Stimulated activated CD8-positive, alpha-beta memory T cell treated with anti-CD3 and anti-CD28 coated beads, Interleukin-7, amount 100 ng/mL, for 4 hours (primary cell): Measurements from ENCODE around the gene TRIP10.
"Not testable (repeated sequence)": the region's sequence is repeated elsewhere in the genome, so short reads cannot be mapped to it uniquely, and the experiment has no call there.

ENCODE experiments used
- DNase-seq, 2 donors: peaks; one replicate each; pipeline ENCODE4 v3.0.0-alpha.2; 2020; ENCODE audit warnings: low read depth in 2 of 2

The TRIP10 gene, protein sequence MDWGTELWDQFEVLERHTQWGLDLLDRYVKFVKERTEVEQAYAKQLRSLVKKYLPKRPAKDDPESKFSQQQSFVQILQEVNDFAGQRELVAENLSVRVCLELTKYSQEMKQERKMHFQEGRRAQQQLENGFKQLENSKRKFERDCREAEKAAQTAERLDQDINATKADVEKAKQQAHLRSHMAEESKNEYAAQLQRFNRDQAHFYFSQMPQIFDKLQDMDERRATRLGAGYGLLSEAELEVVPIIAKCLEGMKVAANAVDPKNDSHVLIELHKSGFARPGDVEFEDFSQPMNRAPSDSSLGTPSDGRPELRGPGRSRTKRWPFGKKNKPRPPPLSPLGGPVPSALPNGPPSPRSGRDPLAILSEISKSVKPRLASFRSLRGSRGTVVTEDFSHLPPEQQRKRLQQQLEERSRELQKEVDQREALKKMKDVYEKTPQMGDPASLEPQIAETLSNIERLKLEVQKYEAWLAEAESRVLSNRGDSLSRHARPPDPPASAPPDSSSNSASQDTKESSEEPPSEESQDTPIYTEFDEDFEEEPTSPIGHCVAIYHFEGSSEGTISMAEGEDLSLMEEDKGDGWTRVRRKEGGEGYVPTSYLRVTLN

DNA sequence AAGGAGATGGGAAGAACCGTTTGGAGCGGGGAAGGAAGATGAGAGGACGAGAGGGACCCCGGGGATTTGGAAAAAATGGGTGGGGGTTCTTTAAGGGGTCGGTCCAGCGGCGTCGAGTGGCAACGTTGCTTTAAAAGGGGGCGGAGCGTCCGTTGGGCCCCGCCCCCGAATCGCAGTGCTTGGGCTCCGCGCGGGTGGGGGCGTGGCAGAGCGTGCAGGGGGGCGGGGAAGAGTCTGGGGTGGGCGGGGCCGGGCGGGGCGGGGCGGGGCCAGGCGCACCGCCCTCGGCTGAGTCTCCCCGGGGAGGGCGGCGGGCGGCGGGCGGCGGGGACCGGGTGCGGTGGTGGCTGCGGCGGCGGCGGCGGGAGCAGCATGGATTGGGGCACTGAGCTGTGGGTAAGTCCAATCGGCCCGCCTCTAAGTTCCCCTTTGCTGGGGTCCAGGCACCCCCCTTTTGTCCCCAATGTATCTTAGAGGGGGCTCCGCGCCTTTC lies at the start of gene TRIP10:
TSS of gene TRIP10 (plus strand) at position 291 of the 493 bp plus-strand sequence. CDS start at position 373, 82 bp downstream.
- peak; percentile 53 to 75 for DNase-seq

DNA sequence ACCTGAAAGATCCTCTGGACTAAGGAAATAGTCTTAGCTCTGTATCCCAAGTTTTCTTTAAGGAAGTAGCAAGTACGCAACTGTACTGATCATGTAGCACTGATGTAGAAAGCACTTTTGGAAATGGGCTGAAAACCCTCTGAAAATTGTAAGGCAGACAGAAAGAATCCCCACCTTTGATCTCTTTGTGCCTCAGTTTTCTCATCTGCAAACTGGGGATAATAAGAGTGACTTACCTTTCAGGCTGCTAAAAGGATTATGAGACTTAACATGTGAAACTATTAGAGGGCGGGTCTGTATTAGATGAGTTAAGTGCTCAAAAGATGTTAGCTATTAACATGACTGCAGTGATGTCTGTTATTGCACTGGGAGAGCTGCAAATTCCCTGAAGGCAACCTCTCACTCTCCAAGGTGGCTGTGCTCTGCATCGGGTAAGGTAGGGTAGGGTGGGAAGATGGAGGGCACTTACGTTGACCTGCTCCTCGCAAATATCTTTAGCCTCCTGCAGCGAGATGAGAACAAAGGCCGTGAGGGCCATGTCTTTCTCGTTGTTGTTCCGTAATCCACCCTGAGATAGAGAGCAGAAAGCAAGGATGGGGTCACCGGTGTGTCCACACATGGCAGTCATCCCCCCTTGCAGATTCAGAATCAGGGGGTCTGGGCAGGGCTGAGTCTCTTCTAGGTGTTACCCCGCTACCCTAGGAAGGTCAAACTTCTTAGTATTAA lies 49.2 kb upstream of the TRIP10 start:
- no peak for DNase-seq

DNA sequence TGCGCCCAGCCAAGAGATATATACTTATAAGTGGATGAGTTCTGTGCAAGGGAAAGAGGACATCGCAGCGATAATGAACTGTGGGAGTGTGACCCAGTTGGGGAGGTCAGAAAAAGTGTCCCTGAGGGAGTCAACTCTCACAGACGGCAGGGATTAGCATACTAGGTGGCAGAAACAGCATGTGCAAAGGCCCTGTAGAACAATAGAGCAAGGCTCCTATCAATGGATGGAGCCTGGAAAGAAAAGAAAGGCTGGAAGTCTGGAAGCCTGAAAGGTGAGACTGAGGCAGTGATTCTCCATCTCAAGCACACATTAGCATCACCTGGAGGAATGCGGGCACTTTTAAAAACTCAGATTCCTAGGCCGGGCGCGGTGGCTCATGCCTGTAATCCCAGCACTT lies 48.1 kb upstream of the TRIP10 start:
- no peak for DNase-seq

DNA sequence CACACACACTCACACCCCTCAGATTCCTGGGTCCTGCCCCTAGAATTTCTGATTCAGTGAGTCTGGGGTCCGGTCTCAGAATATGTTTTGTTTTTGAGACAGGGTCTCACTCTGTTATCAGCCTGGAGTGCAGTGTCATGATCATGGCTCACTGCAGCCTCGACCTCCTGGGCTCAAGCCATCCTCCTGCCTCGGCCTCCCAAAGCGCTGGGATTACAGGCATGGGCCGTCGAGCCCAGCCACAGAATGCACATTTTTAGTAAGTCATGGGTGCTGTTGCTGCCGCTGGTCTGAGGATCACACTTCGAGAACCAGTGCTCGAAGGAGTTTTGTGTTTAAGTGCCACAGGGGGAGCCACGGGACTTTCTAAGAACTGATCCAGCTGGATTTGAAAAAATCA lies 47.5 kb upstream of the TRIP10 start:
- no peak for DNase-seq

DNA sequence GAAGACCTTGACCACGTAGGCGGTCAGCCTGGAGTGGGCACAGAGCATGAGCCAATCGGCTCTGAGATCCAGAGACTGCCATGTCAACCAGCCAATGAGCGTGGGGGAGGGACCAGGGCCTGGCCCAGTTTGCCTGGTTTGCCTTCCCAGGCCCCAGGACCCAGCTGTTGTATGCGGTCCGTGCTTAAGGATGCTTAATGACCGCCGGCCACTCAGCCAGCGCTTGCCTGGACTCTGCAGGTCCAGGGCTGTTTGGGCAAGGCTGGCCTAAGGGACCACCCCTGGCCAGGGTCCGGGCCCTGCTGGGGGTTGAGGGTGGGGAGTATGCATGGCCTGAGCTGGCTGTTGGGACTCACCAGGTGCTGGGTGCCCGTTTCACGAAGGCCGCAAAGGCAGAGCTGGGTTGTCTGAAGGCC lies 46.4 kb upstream of the TRIP10 start:
- no peak for DNase-seq

DNA sequence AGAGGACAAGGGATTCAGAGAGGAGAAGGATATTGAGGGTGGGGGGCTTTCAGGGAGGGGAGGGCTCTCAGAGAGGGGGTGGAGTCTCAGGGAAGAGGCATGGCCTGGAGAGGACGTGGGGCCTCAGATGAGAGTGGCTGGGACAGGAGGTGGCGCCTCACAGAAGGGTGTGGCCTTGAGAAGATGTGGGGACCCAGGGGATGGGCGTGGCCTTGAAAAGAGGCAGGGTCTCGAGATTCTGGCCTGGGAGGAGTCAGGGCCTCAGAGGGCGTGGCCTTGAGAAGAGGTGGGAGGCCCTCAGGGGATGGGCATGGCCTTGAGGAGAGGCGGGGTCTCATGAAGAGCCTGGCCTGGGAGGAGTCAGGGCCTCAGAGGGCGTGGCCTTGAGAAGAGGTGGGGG lies 45.8 kb upstream of the TRIP10 start:
- DNase-seq = no peak

DNA sequence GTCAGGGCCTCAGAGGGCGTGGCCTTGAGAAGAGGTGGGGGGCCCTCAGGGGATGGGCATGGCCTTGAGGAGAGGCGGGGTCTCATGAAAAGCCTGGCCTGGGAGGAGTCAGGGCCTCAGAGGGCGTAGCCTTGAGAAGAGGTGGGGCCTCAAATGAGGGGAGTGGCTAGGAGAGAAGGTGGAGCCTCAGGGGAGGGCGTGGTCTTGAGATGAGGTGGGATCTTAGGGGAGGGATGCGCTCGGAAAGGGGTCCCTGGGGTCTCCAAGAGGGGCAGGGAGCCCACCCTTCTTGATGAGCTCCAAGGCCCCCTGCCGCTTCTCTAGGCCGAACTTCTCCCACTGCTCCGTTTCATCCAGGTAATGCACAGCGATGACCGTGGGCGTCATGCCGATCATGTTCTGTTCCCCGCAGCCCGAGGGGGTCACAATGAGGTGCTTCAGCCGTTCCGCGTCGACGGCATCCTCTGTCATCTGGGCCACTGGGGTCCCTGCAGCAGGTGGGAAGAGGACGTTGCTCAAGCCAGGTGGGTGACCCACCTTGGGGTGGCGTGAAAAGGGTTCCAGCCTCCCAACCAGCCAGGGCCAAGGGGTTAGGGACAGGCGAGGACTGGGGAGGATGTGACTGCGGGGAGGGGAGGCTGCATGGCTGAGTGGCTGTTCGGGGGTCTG lies 45.2 kb upstream of the TRIP10 start:
- DNase-seq = no peak

DNA sequence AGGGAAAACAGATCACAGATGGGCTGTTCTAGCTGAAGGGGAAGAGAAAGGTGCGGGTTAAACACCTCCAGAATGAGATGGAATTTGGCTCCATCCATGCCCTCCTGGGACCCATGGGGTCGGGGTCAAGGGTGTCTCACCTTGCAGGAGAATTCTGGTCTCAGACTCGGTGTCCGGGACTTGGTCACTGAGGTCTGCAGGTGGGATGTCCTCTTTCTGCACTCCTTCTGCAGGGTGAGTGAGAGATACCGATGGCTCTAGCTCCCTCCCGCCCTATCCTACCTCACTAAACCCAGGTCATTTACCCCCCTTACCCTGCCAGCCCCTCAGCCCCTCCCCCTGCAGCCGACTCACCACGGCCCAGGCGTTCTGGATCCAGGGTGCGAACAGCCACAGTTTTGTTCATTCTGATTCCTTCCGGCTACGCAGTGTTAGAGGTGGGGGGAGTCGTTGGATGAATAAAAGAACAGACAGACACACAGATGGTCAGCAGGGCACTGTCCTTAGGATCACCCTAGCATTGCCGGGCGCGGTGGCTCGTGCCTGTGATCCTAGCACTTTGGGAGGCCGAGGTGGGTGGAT lies 43.1 kb upstream of the TRIP10 start:
- no peak for DNase-seq

DNA sequence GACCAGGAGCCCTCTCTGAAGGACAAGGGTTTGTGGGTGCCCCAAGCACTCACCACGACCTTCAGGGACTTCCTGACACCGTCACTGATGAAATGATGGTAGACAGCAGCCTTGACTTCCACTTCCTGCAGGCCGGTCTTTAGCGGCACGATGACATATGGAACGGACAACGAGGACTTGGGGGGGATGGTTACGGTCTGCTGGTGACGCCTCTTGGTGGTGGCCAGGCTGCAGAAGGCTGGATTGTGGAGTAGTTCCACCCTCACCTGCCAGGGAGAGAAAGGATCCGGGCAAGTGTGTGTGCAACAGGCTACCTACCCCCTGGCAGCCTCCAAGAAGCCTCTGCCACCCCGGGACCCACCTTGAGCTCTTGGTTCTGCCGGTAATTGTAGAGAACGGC lies 42.2 kb upstream of the TRIP10 start:
- DNase-seq = no peak

DNA sequence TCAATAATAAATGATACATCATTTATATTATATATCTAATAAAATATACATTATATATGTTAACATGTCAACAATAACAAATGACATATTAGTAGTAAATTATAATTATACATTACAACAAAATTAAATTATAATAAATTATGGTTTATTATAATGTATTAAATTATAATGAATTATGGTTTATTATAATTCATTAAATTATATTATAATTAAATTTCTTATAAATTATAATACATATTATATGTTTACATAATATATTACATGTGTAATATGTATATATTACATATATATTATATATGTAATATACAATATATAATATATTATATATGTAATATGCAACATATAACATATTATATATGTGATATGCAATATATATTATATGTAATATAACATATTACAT lies 39.5 kb upstream of the TRIP10 start:
- DNase-seq = no peak

DNA sequence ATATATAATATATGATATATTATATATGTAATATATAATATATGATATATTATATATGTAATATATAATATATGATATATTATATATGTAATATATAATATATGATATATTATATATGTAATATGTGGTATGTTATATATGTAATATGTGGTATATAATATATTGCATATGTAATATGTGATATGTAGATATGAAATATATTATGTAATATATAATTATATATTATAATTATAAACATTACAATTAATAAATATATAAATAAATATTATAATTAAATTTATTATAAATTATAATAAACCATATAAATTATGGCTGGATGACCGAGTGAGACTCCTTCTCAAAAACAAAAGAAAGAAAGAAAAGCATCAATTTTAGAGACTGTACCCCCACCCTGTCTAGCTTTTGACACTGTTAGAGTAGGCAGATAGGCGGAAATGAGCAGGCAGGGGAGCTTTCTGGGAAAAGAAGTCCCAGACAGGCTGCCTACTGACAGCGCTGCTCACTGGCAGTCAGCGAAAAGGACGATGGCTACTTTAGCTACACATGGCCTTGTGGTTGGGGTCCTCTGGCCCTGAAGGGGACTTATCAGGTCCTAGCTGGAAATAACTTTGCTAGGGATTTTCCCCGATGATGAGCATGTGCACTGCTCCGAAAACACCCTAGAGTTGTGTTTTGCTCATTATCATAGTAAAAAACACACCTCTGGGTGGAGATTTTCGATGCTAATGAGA lies 38.7 kb upstream of the TRIP10 start:
- no peak for DNase-seq

DNA sequence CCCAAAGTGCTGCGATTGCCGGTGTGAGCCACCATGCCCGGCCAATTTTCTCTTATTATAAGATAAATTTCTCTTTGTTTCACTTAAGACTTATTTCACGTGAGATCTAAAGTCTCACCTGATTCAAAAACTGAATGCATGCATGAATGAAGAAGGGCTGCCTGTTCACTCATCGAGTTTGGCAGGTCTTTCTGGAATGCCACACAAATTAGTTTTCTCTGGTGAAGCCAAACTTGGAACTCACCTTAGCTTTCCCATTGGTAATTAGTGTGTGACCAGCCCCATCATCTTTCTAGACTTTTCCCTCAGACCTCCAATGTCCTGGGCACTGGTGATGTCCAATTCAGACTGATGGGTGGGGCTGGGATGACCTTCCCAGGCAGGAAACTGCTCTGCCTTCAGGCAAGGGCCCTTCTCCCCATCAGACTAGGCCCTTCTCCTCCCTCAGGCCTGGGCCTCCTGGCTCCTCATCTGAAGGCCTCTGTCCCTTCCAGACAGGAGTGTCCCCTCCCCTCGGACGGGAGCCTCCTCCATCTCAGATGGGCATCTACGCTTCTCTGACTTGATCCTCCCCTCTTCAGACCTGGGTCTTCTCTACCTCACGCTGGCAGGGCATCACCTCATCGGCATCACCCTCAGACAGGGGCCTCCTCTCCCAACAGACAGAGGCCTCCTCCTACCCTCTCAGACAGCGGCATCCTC lies 33.4 kb upstream of the TRIP10 start:
- no peak for DNase-seq

DNA sequence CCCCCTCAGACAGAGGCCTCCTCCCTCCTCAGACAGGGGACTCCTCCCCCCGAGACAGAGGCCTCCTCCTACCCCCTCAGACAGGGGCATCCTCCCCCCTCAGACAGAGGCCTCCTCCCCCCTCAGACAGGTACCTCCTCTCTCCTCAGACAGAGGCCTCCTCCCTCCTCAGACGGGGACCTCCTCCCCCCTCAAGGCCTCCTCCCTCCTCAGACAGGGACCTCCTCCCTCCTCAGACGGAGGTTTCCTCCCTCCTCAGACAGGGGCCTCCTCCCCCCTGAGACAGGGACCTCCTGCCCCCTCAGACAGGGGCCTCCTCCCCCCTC lies 32.9 kb upstream of the TRIP10 start:
- no peak for DNase-seq

DNA sequence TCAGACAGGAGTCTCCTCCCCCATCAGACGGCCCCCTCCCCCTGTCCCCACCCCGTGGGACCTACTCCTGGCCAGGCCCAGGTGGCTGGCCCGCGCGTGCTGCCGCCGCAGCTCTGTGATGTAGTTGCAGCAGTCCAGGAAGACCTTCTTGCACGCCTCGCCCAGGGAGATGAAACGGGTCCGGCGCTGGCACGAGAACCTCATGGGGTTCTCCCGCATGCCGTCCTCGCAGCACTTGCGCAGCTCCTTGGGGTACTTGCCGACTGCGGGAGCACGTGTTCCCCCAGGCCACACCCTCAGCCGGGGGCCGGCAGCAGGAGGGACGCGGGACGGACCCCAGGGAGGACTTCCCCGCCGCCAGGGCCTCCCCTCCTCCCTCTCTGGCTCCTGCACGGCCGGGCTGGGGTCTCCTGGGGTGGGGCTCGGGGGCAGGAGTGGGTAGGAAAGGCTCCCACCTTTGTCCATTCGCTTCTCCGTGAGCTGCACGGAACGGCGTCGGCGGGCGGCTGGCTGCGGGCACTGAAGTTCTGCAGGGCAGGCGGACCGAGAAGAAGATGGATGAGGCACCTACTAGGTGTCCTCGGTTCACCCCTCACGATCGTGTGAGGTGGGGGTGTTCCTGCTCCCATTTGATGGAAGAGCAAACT lies 32.3 kb upstream of the TRIP10 start:
- no peak for DNase-seq

DNA sequence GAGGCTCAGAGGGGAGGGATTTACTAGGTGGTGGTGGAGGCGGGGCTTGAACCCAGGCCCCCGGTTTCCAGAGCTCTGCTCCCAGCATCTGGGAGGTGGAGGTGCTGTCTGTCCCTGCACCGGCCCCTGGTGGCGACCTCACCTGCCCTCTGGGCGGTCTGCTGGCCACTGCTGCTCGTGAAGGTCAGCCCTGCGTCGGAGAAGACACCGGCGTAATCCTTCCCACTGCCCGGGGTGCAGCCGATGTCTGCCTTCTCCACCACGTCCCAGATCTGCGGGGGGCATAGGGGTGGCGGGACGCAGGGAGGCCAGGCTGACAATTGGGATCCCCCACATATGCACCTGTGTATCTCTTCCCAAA lies 31.8 kb upstream of the TRIP10 start:
- no peak for DNase-seq

DNA sequence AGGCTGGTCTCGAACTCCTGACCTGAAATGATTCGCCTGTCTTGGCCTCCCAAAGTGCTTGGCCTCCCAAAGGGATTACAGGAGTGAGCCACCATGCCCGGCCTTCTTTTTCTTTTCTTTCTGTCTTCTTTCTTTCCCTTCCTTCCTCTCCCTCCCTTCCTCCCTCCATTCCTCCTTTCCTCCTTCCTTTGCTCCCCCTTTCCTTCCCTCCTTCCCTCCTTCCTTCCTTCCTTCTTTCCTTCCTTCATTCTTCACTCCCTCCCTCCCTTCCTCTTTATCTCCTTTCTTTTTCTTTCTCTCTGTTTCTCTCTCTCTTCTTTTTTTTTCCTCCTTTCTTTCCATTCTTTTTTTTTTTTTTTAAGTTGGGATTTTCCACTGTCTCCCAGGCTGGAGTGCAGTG lies 31.1 kb upstream of the TRIP10 start:
- DNase-seq = no peak

DNA sequence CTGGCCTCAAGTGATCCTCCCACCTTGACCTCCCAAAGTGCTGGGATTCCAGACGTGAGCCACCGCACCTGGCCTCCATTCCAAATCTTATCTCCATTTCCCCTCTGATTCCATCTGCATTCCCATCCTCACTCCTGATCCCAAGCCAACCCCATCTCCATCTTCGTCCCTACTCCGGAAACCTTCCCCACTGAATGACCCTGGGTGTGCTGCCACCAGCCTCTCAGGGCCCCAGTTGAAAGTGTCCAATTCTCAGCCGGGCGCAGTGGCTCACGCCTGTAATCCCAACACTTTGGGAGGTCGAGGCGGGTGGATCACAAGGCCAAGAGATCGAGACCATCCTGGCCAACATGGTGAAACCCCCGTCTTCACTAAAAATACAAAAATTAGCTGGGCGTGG lies 30.6 kb upstream of the TRIP10 start:
- DNase-seq = not testable (repeated sequence)

DNA sequence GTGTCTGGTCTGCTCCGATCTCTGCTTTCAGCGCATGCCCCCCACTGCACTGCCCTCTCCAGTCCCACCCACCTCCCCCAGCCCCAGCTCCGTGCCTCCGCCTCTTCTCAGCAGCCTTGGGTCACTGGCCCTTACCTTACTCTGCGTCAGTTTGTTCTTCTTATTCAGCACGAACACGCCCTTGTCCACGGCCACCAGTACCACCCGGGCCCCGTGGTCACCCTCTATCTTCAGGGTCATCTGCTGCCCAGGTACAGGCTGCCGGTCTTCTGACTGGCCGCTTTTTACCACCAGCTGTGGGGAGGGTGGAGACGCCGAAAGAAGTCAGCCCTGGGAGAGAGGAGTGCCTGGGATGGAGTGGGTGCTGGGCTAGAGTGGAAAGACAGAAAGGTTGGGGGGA lies 29.9 kb upstream of the TRIP10 start:
- DNase-seq = no peak

DNA sequence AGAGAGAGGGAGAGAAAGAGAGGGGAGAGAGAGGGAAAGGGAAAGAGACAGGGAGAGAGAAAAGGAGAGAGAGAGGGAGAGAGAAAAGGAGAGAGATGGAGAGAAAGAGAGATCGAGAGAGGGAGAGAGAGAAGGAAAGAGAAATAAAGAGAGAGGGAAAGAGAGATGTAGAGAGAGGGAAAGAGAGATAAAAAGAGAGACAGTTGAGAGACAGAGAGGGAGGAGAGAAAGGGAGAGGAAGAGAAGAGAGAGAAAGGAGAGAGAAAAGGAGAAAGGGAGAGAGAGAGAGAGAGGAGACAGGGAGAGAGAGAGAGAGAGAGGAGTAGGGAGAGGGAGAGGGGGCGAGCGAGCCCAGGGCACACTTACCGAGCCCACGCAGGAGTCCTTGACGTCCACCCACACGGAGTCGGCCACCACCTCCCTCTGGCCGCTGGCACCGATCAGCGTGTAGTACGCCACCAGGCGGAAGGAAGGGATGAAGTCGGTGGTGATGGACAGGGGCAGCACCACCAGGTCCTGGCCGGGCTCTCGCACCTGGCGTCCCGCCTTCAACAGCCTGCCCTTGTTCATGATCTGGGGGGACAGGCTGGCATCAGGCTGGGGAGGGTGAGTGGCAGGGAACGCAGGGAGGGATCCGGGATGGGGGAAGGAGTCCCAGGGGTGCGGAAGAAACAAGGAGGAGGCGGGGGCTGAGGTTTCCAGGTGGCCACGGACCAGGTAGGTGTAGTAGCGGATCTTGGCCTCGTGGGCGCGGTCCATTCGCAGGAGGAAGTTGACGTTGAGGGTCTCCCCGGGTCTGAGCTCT lies 29.0 kb upstream of the TRIP10 start:
- DNase-seq = no peak

DNA sequence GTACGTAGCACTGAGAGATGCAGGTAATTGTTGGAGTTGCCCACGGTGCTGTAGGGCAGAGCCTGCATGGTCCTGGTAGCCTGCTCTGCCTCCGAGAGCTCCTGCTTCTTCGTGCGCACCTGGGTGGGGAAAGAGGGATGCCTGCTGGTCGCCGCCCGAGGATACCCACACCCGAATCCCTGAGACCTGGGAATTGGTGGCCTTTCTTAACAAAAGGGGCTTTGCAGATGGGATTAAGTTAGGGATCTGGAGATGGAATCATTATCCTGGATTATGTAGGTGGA lies 28.5 kb upstream of the TRIP10 start:
- no peak for DNase-seq
